Mesenteric fat pad (tissue), 1 donor: Measurements from ENCODE around the gene ACAD8. TPM values are rescaled to one million over a fixed set of nuclear protein-coding genes. Genes with fewer than 3 reads are reported as not detected.

ENCODE experiments used
- DNase-seq: peaks from one replicate; pipeline ENCODE4 v3.0.0-alpha.2; 2020; ENCODE audit warnings: low spot score
- total RNA-seq: library from RNA; stranded (reverse); fragmentation: NEBNext Ultra II Directional; extraction: Animal tissue kit (Norgen Biotek cat#: 25700); gene quantifications from one replicate; pipeline ENCODE4 v1.2.1, GENCODE V29; 2021
- donor health status: DM: yes; HTN: yes; CAD: no.

The ACAD8 gene
- total RNA-seq, 1 donor from 2014 or later = 24.5 TPM

DNA sequence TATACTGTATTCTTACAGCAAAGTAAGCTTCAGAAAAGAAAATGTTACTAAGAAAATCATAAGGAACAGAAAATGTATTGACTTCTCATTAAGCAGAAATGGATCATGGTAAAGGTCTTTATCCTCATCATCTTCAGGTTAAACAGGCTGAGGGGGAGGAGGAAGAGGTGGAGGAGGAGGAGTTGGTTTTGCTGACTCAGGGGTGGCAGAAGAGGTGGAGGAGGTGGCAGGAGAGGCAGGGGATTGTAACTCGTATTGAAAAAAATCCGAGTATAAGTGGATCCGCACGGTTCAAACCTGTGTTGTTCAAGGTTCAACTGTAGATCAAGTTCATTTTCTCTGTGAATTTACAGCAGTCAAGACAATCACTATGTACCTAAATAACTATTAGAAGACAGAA lies 35.8 kb downstream of the ACAD8 start:
- no peak for DNase-seq

DNA sequence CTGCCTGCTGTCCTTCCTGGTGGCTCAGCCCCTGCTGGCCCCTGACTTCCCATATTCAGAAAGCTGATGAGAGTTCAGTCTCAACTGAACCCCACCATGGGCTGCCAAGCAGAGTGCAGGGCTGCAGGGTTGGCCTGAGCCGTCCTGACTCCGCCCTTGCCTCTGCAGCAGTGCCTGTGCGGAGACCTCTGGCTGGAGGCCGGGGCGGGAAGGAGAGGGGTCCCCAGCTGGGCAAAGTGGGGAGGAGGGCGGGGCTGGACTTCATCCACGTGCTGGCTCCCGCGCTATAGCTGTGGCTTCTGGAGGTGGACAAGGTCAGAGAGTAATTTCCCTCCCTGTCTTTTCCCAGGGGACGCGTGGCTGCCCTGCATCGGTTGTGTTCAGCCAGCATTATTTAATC lies 36.4 kb downstream of the ACAD8 start:
- no peak for DNase-seq

DNA sequence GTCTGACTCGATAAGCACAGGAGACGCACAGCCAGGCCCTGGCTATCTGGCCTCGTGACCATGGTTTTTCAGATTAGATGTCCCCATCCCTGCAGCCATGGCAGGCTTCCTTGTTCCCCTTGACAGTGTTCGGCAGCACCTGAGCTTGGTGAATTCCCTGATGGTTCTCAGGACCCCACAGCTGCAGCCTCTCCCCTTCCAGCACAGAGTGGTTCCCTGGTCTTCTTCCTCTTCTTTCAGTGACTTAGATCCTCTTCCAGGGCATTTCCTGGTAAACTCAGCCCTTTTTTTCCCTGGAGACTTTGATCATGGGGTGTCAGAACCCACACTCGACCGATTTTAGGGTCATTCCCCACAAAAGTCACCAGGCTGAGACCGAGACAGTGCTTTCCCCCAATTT lies 37.3 kb downstream of the ACAD8 start:
- no peak for DNase-seq

DNA sequence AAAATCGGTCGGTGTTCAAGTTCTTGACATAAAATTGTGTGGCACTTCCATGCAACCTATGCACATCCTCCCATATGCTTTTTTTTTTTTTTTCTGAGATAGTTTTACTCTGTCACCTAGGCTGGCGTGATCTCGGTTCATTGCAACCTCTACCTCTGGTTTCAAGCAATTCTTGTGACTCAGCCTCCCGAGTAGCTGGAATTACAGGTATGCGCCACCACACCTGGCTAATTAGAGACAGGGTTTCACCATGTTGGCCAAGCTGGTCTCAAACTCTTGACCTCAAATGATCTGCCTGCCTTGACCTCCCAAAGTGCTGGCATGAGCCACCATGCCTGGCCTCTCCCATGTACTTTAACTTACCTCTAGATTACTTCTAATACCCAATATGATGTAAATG lies 37.8 kb downstream of the ACAD8 start:
- DNase-seq = no peak

- no peak for DNase-seq
These were observed 39.3 kb downstream of the ACAD8 start for GRCh38 chr11:134292661-134293060.

GRCh38 chr11:134293119-134294113 lies 40.0 kb downstream of the ACAD8 start:
- no peak for DNase-seq

GRCh38 chr11:134294664-134295063 lies 41.3 kb downstream of the ACAD8 start:
- no peak for DNase-seq

GRCh38 chr11:134312223-134312622 lies 58.9 kb downstream of the ACAD8 start:
- no peak for DNase-seq

- DNase-seq = no peak
These were observed 59.4 kb downstream of the ACAD8 start for GRCh38 chr11:134312807-134313206.

DNA sequence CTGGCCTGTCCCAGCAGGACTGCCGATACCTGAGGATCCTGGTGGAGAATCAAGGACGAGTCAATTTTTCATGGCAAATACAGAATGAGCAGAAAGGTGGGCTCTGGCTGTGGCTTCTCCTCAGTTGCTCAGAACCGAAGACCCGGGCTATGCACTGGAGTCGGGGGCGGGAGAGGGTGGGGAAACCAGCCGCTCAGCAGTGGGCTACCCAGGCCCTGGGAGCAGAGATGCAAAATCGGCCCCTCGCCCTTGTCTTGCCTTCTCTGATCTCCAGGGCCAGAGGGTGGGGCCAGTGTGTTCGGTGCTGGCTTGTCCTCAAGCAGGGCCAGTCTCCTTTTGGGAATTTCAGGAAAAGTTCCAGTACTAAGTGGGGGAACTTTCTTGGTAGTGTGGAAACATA lies 60.0 kb downstream of the ACAD8 start:
- no peak for DNase-seq

- DNase-seq = no peak
These were observed 60.6 kb downstream of the ACAD8 start for GRCh38 chr11:134313821-134314607.

Other genes starting within 250 kb of the ACAD8 start
- gene JAM3, start 184.5 kb upstream of the ACAD8 start, total RNA-seq = 18.9 TPM
- 15.8 TPM for gene NCAPD3, start 29.6 kb upstream of the ACAD8 start, total RNA-seq
- gene VPS26B, start 28.9 kb upstream of the ACAD8 start, total RNA-seq = 37.4 TPM
- 45.9 TPM for gene THYN1, start 216 bp upstream of the ACAD8 start, total RNA-seq
- not detected for gene GLB1L3, start 22.8 kb downstream of the ACAD8 start, total RNA-seq
- gene GLB1L2, start 78.4 kb downstream of the ACAD8 start, total RNA-seq = 0.29 TPM
- 0.32 TPM for gene B3GAT1, start 158.7 kb downstream of the ACAD8 start, total RNA-seq